HCT116 (cell line): ENCODE measurements around the gene SUSD5. TPM values are rescaled to one million over a fixed set of nuclear protein-coding genes. Genes with fewer than 3 reads are reported as not detected.

Source experiments
- ATAC-seq: fragments of 200-7000 bp; cut with Tn5 transposase; 2 replicates; pipeline ENCODE4 v1.9.1; 2020; ENCODE audit warnings: mild to moderate bottlenecking, moderate library complexity
- BruUV-seq: library from RNA; stranded (reverse); fragments of 400-500 nt; replicated peaks from 2 replicates; lab custom pipeline; 2021; lab: Mats Ljungman, UMichigan
- CTCF ChIA-PET: fragments of 300-600 bp; sonication (Branson Sonifier 250); formaldehyde crosslinking; loops from one replicate; lab custom pipeline; 2021; ENCODE audit warnings: antibody characterized with exemption; lab: Charles Lee
- POLR2A ChIA-PET: fragments of 300-600, 350-600 bp; sonication (Branson Sonifier 250); formaldehyde crosslinking; loops from one replicate; lab custom pipeline; 2021; ENCODE audit warnings: antibody characterized with exemption; lab: Charles Lee
- RAD21 ChIA-PET, 2 experiments: fragments of 300-600 bp; sonication (Branson Sonifier 250); formaldehyde crosslinking; loops; one replicate each; lab custom pipeline; 2023; ENCODE audit warnings: low total read pairs in 2 of 2; ENCODE audit not compliant: uncharacterized antibody in 2 of 2, unreplicated experiment in 2 of 2, low non-redundant PET in 1 of 2; lab: Charles Lee
- DNase-seq: peaks from one replicate; pipeline ENCODE4 v3.0.0-alpha.2; 2010; ENCODE audit warnings: low read depth, low spot score
- H2AFZ ChIP-seq: fragments of 200-600 bp; shearing (Covaris generic), sonication (generic); 2 replicates; pipeline ENCODE4 v1.6.1; 2017; ENCODE audit warnings: low read depth, mixed run types, mixed read lengths, antibody characterized with exemption, low read length; ENCODE audit not compliant: poor library complexity, severe bottlenecking
- H3K27ac ChIP-seq: 2 replicates; pipeline ENCODE4 v1.5.1; 2012; ENCODE audit warnings: low read depth, low read length
- H3K27me3 ChIP-seq: fragments of 200-600 bp; sonication (generic); 2 replicates; pipeline ENCODE4 v1.6.1; 2016; ENCODE audit warnings: mixed run types, low read length, mixed read lengths; ENCODE audit not compliant: insufficient read depth
- H3K36me3 ChIP-seq, 2 experiments: fragments of 200-500 bp in 1 of 2; fragments of 200-600 bp in 1 of 2; sonication (Bioruptor generic) in 1 of 2; sonication (generic) in 1 of 2; 2 replicates each; pipeline versions ENCODE4 v1.5.1 to v1.6.1; 2014 to 2016; ENCODE audit warnings: low read length in 2 of 2, inconsistent platforms in 1 of 2, mixed read lengths in 1 of 2, mixed run types in 1 of 2; ENCODE audit not compliant: insufficient read depth in 2 of 2, control insufficient read depth in 1 of 2
- H3K4me1 ChIP-seq, 2 experiments: fragments of 200-600 bp in 1 of 2; sonication (generic) in 1 of 2; 2 replicates each; pipeline versions ENCODE4 v1.5.1 to v1.6.1; 2012 to 2017; ENCODE audit warnings: low read length in 2 of 2, inconsistent platforms in 1 of 2, mild to moderate bottlenecking in 1 of 2, mixed read lengths in 1 of 2, mixed run types in 1 of 2, moderate library complexity in 1 of 2; ENCODE audit not compliant: insufficient read depth in 2 of 2, control insufficient read depth in 1 of 2
- H3K4me2 ChIP-seq: fragments of 200-600 bp; sonication (generic); 2 replicates; pipeline ENCODE4 v1.6.1; 2017; ENCODE audit warnings: mixed run types, low read length, mixed read lengths
- H3K4me3 ChIP-seq, 2 experiments: fragments of 200-600 bp in 1 of 2; sonication (generic) in 1 of 2; replicated peaks in 1 of 2; 2 replicates each; pipeline ENCODE4 v1.5.1; 2011 to 2016; ENCODE audit warnings: low read length in 2 of 2, control low read depth in 1 of 2, low read depth in 1 of 2, mild to moderate bottlenecking in 1 of 2, mixed read lengths in 1 of 2, mixed run types in 1 of 2
- H3K79me2 ChIP-seq: fragments of 200-600 bp; sonication (generic); 2 replicates; pipeline ENCODE4 v1.6.1; 2017; ENCODE audit warnings: mild to moderate bottlenecking, mixed run types, low read length, moderate library complexity, mixed read lengths; ENCODE audit not compliant: insufficient read depth
- H3K9ac ChIP-seq: fragments of 200-600 bp; sonication (generic); 2 replicates; pipeline ENCODE4 v1.6.1; 2016; ENCODE audit warnings: low read length, mixed read lengths
- H3K9me2 ChIP-seq: fragments of 200-600 bp; sonication (generic), shearing (Covaris generic); 2 replicates; pipeline ENCODE4 v1.6.1; 2017; ENCODE audit warnings: mixed run types, mild to moderate bottlenecking, moderate library complexity; ENCODE audit not compliant: insufficient read depth
- H3K9me3 ChIP-seq, 2 experiments: fragments of 200-500 bp in 1 of 2; fragments of 200-600 bp in 1 of 2; sonication (Bioruptor generic) in 1 of 2; sonication (generic) in 1 of 2; 2 replicates each; pipeline ENCODE4 v1.6.1; 2014 to 2017; ENCODE audit warnings: low read length in 2 of 2, mixed read lengths in 2 of 2, inconsistent platforms in 1 of 2, low read depth in 1 of 2, mild to moderate bottlenecking in 1 of 2, mixed run types in 1 of 2, moderate library complexity in 1 of 2; ENCODE audit not compliant: control insufficient read depth in 1 of 2, insufficient read depth in 1 of 2
- H4K20me1 ChIP-seq: fragments of 200-600 bp; sonication (generic), shearing (Covaris generic); 2 replicates; pipeline ENCODE4 v1.6.1; 2017; ENCODE audit warnings: mixed run types, mild to moderate bottlenecking, moderate library complexity; ENCODE audit not compliant: insufficient read depth
- ATF3 ChIP-seq: IDR thresholded peaks from 2 replicates; pipeline ENCODE4 v1.6.1; 2012
- CBX3 ChIP-seq: IDR thresholded peaks from 2 replicates; pipeline ENCODE4 v1.6.1; 2012; ENCODE audit warnings: low read depth
- CEBPB ChIP-seq: IDR thresholded peaks from 2 replicates; pipeline ENCODE4 v1.6.1; 2012; ENCODE audit warnings: low read depth
- CTCF ChIP-seq, 3 experiments: fragments of 200-600 bp in 1 of 3; sonication (generic) in 1 of 3; IDR thresholded peaks in 2 of 3; conservative IDR thresholded peaks in 1 of 3; 2 replicates each; pipeline ENCODE4 v1.5.1; 2012 to 2017; ENCODE audit warnings: low read depth in 2 of 3, low read length in 2 of 3, antibody characterized with exemption in 1 of 3, borderline replicate concordance in 1 of 3, control low read depth in 1 of 3, mild to moderate bottlenecking in 1 of 3, mixed read lengths in 1 of 3, mixed run types in 1 of 3, moderate library complexity in 1 of 3; ENCODE audit not compliant: insufficient read depth in 1 of 3
- EGR1 ChIP-seq: IDR thresholded peaks from 2 replicates; pipeline ENCODE4 v1.6.1; 2012; ENCODE audit warnings: low read depth
- ELF1 ChIP-seq: IDR thresholded peaks from 2 replicates; pipeline ENCODE4 v1.6.1; 2012; ENCODE audit warnings: low read depth, borderline replicate concordance
- EZH2 ChIP-seq: fragments of 200-600 bp; sonication (generic); IDR thresholded peaks from 2 replicates; pipeline ENCODE4 v1.6.1; 2017; ENCODE audit warnings: antibody characterized with exemption, mixed run types
- EZH2phosphoT487 ChIP-seq: fragments of 200-600 bp; IDR thresholded peaks from 2 replicates; pipeline ENCODE4 v1.6.1; 2018; ENCODE audit warnings: antibody characterized with exemption, borderline replicate concordance
- FOSL1 ChIP-seq: IDR thresholded peaks from 2 replicates; pipeline ENCODE4 v1.6.1; 2012; ENCODE audit warnings: low read depth
- JUND ChIP-seq: IDR thresholded peaks from 2 replicates; pipeline ENCODE4 v1.6.1; 2012
- POLR2AphosphoS5 ChIP-seq: IDR thresholded peaks from 2 replicates; pipeline ENCODE4 v1.6.1; 2011; ENCODE audit warnings: mild to moderate bottlenecking, low read depth, low read length, moderate library complexity
- RAD21 ChIP-seq: IDR thresholded peaks from 2 replicates; pipeline ENCODE4 v1.6.1; 2012; ENCODE audit warnings: low read depth, mild to moderate bottlenecking
- REST ChIP-seq: IDR thresholded peaks from 2 replicates; pipeline ENCODE4 v1.6.1; 2012; ENCODE audit warnings: low read depth
- SIN3A ChIP-seq: IDR thresholded peaks from 2 replicates; pipeline ENCODE4 v1.6.1; 2012; ENCODE audit warnings: low read depth
- SP1 ChIP-seq: IDR thresholded peaks from 2 replicates; pipeline ENCODE4 v1.6.1; 2012; ENCODE audit warnings: low read depth
- SRF ChIP-seq: IDR thresholded peaks from 2 replicates; pipeline ENCODE4 v1.6.1; 2012; ENCODE audit warnings: low read depth
- TCF7L2 ChIP-seq: IDR thresholded peaks from 2 replicates; pipeline ENCODE4 v1.7.0; 2011; ENCODE audit warnings: borderline replicate concordance, inconsistent platforms; ENCODE audit not compliant: insufficient read depth, insufficient read length; ENCODE audit errors: extremely low read depth
- YY1 ChIP-seq: IDR thresholded peaks from 2 replicates; pipeline ENCODE4 v1.6.1; 2011; ENCODE audit warnings: low read length, low read depth, moderate library complexity, mild to moderate bottlenecking; ENCODE audit not compliant: insufficient replicate concordance; ENCODE audit errors: extremely low read depth
- ZFX ChIP-seq: fragments of 450-650 bp; IDR thresholded peaks from 2 replicates; pipeline ENCODE4 v1.6.1; 2017
- ZNF274 ChIP-seq: fragments of 200-500 bp; sonication (Bioruptor generic); IDR thresholded peaks from 2 replicates; pipeline ENCODE4 v1.6.1; 2014; ENCODE audit warnings: mild to moderate bottlenecking, low read depth, low read length, inconsistent platforms
- intact Hi-C: fragments of 100-400 bp; cut with micrococcal nuclease; formaldehyde crosslinking; loops from 2 replicates; pipeline ENCODE4 v1.10.0; 2022
- total RNA-seq: library from RNA; stranded (reverse); gene quantifications from one replicate; pipeline ENCODE4 v1.2.1, GENCODE V29; 2021; ENCODE audit not compliant: unreplicated experiment

Gene SUSD5
- total RNA-seq, 1 experiment from 2014 or later, result not detected

- Histone ChIP-seq H3K9me3 (no peaks in the 10 kb centered on the region), H2AFZ (peak within 1 kb of the TSS; percentile 88), H3K9me2 (no peaks in the 10 kb centered on the region), H3K79me2 (peaks cover 5% of the 10 kb centered on the region; the same call in 1 of the 2 replicates), H3K4me1 (peaks cover 17 to 24% of the 10 kb centered on the region in 2 experiments), H3K4me2 (peak within 1 kb of the TSS; percentile 95), H3K36me3 (no peaks in the 10 kb centered on the region), H4K20me1 (no peaks in the 10 kb centered on the region), H3K9ac (peak within 1 kb of the TSS; percentile 75), H3K27me3 (no peaks in the 10 kb centered on the region), H3K27ac (peak within 1 kb of the TSS; percentile 97), H3K4me3 (peak within 1 kb of the TSS; percentile 52 to 81)
- DNase-seq, result peak; percentile 88
- ATAC-seq, result peak; percentile 85
- ChIA-PET RAD21 (interaction anchor here in 1 of 2 experiments (1.3 kb wide), 1 partner anchor 17 kb away, joined by 3 read pairs; the partner anchor contains the start of genes GLB1 and TMPPE), POLR2A (interaction anchor here (0.5 to 1.3 kb wide), 4 partner anchors 11 to 684 kb away, joined by 3 read pairs; partner anchors contain the start of gene PDCD6IP), CTCF (interaction anchor here (1.0 to 1.9 kb wide), 2 partner anchors 18 to 258 kb away, joined by 4 to 6 read pairs; no protein-coding TSS in a partner anchor)
- no TSS peak for BruUV-seq
- intact Hi-C loops, result no loop called here
- TF ChIP-seq CEBPB (no peak), JUND (no peak), TCF7L2 (peak; percentile 85), EZH2phosphoT487 (no peak), YY1 (peak; percentile 9), CBX3 (peak; percentile 12; the same call in 1 of the 2 replicates), ZFX (peak; percentile 97), FOSL1 (no peak), SIN3A (0 out of 2 replicates have a peak, but pooled peaks have one; percentile 63), POLR2AphosphoS5 (peak; percentile 68), EZH2 (no peak), EGR1 (no peak), SRF (no peak), RAD21 (no peak), REST (no peak), ZNF274 (no peak), ELF1 (no peak), CTCF (IDR thresholded peaks at IDR 0.05 in 2 of 3, conservative IDR thresholded peaks at IDR 0.05 in 1 of 3; ENCODE audit: borderline replicate concordance in 1 of 3, insufficient read depth in 1 of 3, low read depth in 2 of 3, low read length in 2 of 3) (no peak), SP1 (0 out of 2 replicates have a peak, but pooled peaks have one; percentile 10), ATF3 (no peak)
Measured at GRCh38 chr3:33113772-33114621, 104.6 kb downstream of the SUSD5 start, which contains the start of gene CRTAP. Gene CRTAP, plus strand, starts transcription at chr3:33114014. Its CDS starts 64 bp downstream, at chr3:33114078.
